Fibroblast of the aortic adventitia (primary cell): ENCODE measurements around the gene ILKAP. TPM values are rescaled to one million over a fixed set of nuclear protein-coding genes. Genes with fewer than 3 reads are reported as not detected.

Experiments used
- DNase-seq: peaks from one replicate; pipeline ENCODE4 v3.0.0-alpha.2; 2010; ENCODE audit warnings: low read depth
- H3K4me3 ChIP-seq: 2 replicates; pipeline ENCODE4 v1.5.1; 2011; ENCODE audit warnings: low read depth, mild to moderate bottlenecking, control low read depth, low read length, moderate library complexity
- CTCF ChIP-seq: IDR thresholded peaks from 2 replicates; pipeline ENCODE4 v1.5.1; 2011; ENCODE audit warnings: mild to moderate bottlenecking, low read length, control low read depth, inconsistent platforms; ENCODE audit not compliant: insufficient read depth
- total RNA-seq: library from RNA; depleted of rRNA; stranded (reverse); fragments of >200 nt; gene quantifications from 2 replicates; pipeline ENCODE4 v1.2.3, GENCODE V29; 2012; ENCODE audit warnings: low replicate concordance

ILKAP gene
- total RNA-seq, 1 donor: 19.0 TPM

- no peak overlapping the region for H3K4me3 ChIP-seq
- DNase-seq: no peak
- TF ChIP-seq CTCF: no peak
These were observed 52.8 kb downstream of the ILKAP start for GRCh38 chr2:238150686-238151085.

- TF ChIP-seq CTCF: no peak
- no peak overlapping the region for H3K4me3 ChIP-seq
- DNase-seq: no peak
These were observed 53.5 kb downstream of the ILKAP start for GRCh38 chr2:238149841-238150572.

GRCh38 chr2:238148981-238149380 lies 54.5 kb downstream of the ILKAP start:
- no peak for DNase-seq
- no peak for TF ChIP-seq CTCF
- no peak overlapping the region for H3K4me3 ChIP-seq

GRCh38 chr2:238146884-238147544 lies 56.5 kb downstream of the ILKAP start:
- H3K4me3 ChIP-seq: no peak overlapping the region
- TF ChIP-seq CTCF: no peak
- DNase-seq: no peak

GRCh38 chr2:238145851-238146250 lies 57.6 kb downstream of the ILKAP start:
- no peak overlapping the region for H3K4me3 ChIP-seq
- TF ChIP-seq CTCF: no peak

GRCh38 chr2:238145046-238145445 lies 58.4 kb downstream of the ILKAP start:
- no peak for TF ChIP-seq CTCF
- H3K4me3 ChIP-seq: no peak overlapping the region
- DNase-seq: no peak

More at GRCh38 chr2:238145851-238146250, 57.6 kb downstream of the ILKAP start:
- no peak for DNase-seq
